AG09309 (cell line): ENCODE measurements around the gene BRAT1.

ENCODE experiments used
- DNase-seq: peaks from one replicate; pipeline ENCODE4 v3.0.0-alpha.2; 2010; ENCODE audit warnings: low read depth
- H3K4me3 ChIP-seq: 2 replicates; pipeline ENCODE4 v1.5.1; 2011; ENCODE audit warnings: mild to moderate bottlenecking, low read depth, low read length, moderate library complexity; ENCODE audit not compliant: control insufficient read depth
- CTCF ChIP-seq: IDR thresholded peaks from 2 replicates; pipeline ENCODE4 v1.5.1; 2011; ENCODE audit warnings: mild to moderate bottlenecking, low read depth, low read length, inconsistent platforms; ENCODE audit not compliant: insufficient read depth, control insufficient read depth; ENCODE audit errors: missing control alignments

The BRAT1 gene

DNA sequence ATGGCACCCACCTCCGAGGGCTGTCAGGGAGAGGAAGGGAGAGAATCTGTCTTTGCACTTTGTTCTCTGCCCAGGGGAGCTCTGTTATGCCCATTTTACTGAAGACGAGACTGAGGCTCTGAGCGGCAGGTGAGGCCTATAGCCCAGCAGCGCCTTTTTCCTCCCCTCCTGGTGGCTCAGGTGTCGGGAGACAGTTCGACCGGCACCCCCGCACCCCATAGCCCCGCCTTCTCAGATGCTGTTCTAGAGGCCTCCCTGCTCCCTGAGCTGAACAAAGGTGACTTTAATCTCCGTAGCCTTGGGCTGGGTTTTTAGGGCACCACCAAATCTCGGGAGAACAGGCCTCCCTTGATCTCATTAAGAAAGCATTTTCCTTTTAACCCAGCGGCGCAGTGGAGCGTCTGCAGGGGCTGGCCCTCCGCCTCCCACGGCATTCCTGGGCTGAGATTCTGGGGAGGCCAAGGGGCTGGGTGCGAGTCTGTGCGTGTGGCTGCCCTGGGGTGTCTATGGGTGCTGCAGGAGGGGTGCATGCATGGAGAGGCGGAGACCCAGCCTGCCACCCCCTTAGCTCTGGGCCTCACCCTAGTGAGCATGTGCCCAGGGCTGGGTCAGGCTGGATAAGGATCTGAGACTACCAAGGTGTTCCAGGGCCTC, 32.4 kb downstream of the BRAT1 start:
- H3K4me3 ChIP-seq, result no peak overlapping the region; the same call in 1 of the 2 replicates
- DNase-seq, result no peak
- TF ChIP-seq CTCF, result no peak

DNA sequence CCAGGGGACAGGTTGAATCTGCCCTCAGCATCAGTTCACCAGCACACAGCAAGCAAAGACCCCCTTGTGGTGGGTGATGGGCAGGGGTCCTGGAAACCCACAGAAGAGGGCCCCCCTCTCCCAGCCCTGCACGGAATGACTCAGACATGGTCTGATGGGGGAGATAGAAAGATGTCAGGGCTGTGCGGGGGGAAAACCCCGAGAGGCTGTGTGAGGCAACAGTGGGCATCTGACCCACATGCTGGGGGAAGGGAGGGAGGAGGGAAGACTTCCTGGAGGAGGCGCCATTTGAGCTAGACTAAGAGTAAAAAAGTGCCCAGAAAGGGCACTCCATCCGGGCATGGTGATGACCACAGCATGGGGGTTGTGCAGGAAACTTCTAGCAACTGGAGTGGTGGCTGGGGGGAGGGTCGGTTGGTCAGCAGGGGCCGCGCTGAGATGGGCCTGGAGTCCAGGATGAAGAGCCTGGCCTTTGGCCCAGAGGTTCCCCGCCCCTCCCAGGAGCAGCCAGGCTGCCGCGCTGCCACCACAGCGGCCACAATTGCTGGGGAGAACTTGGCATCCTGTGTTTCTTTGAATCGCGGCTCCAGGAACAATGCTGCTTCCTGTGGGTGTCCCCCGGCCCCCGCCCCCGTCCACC, 33.3 kb downstream of the BRAT1 start:
- peak overlapping the region; percentile 62 for H3K4me3 ChIP-seq
- TF ChIP-seq CTCF, result no peak
- no peak for DNase-seq

GRCh38 chr7:2521341-2521745, 34.0 kb downstream of the BRAT1 start:
- TF ChIP-seq CTCF, result no peak
- no peak for DNase-seq
- peak overlapping the region; percentile 62 for H3K4me3 ChIP-seq

GRCh38 chr7:2520761-2521290, 34.5 kb downstream of the BRAT1 start:
- TF ChIP-seq CTCF, result no peak
- DNase-seq, result no peak
- H3K4me3 ChIP-seq, result peak overlapping the region; percentile 62

- no peak for DNase-seq
- no peak for TF ChIP-seq CTCF
- peak overlapping the region; percentile 62 for H3K4me3 ChIP-seq
These were observed 35.1 kb downstream of the BRAT1 start for GRCh38 chr7:2520131-2520760.

- TF ChIP-seq CTCF, result no peak
- peak; percentile 49 for DNase-seq
- peak within 1 kb of the TSS; percentile 62 for H3K4me3 ChIP-seq
These were observed 36.0 kb downstream of the BRAT1 start, which contains the start of gene LFNG for GRCh38 chr7:2519119-2519930. Gene LFNG (plus strand): TSS chr7:2519774. CDS start chr7:2519862, 88 bp downstream.
